ENCODE data around the gene DPF3.

GRCh38 chr14:72699852-72700257 lies 194.0 kb downstream of the DPF3 start:
- TF ChIP-seq, protein P1, sequence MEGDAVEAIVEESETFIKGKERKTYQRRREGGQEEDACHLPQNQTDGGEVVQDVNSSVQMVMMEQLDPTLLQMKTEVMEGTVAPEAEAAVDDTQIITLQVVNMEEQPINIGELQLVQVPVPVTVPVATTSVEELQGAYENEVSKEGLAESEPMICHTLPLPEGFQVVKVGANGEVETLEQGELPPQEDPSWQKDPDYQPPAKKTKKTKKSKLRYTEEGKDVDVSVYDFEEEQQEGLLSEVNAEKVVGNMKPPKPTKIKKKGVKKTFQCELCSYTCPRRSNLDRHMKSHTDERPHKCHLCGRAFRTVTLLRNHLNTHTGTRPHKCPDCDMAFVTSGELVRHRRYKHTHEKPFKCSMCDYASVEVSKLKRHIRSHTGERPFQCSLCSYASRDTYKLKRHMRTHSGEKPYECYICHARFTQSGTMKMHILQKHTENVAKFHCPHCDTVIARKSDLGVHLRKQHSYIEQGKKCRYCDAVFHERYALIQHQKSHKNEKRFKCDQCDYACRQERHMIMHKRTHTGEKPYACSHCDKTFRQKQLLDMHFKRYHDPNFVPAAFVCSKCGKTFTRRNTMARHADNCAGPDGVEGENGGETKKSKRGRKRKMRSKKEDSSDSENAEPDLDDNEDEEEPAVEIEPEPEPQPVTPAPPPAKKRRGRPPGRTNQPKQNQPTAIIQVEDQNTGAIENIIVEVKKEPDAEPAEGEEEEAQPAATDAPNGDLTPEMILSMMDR (IDR thresholded peaks at IDR 0.05) = no peak
- TF ChIP-seq POLR2A (IDR thresholded peaks at IDR 0.05) = no peak
- TF ChIP-seq EP300 (IDR thresholded peaks at IDR 0.05) = peak in 1 of 2 donors; percentile 69
